GM21529 (cell line): ENCODE data around the gene HPCAL1.

Experiments
- ATAC-seq: cut with Tn5 transposase; IDR thresholded peaks from one replicate; pipeline ENCODE4 v1.9.1; 2021; ENCODE audit not compliant: unreplicated experiment

The HPCAL1 gene

GRCh38 chr2:10269291-10269690, 33.4 kb upstream of the HPCAL1 start:
- ATAC-seq: no peak

- ATAC-seq: no peak
These were observed 32.7 kb upstream of the HPCAL1 start for GRCh38 chr2:10269711-10270610.

DNA sequence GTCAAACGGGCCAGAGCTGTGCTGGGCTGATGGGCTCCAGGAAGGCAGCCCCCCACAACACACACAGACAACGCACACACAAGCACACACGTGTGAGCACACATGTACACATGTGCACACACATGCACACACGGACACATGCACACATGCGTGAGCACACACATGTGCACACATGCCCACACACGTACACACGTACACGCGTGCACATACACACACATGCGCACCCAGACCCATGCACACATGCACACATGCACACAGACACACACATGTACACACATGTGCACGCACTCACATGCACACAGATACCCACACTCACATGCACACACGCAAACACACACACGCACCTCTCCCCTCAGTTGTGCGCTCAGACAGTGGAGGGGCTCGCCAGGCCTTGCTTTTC, 31.2 kb upstream of the HPCAL1 start:
- no peak for ATAC-seq

- no peak for ATAC-seq
These were observed 30.8 kb upstream of the HPCAL1 start for GRCh38 chr2:10271946-10272345.

GRCh38 chr2:10272464-10272863, 30.2 kb upstream of the HPCAL1 start:
- no peak for ATAC-seq

DNA sequence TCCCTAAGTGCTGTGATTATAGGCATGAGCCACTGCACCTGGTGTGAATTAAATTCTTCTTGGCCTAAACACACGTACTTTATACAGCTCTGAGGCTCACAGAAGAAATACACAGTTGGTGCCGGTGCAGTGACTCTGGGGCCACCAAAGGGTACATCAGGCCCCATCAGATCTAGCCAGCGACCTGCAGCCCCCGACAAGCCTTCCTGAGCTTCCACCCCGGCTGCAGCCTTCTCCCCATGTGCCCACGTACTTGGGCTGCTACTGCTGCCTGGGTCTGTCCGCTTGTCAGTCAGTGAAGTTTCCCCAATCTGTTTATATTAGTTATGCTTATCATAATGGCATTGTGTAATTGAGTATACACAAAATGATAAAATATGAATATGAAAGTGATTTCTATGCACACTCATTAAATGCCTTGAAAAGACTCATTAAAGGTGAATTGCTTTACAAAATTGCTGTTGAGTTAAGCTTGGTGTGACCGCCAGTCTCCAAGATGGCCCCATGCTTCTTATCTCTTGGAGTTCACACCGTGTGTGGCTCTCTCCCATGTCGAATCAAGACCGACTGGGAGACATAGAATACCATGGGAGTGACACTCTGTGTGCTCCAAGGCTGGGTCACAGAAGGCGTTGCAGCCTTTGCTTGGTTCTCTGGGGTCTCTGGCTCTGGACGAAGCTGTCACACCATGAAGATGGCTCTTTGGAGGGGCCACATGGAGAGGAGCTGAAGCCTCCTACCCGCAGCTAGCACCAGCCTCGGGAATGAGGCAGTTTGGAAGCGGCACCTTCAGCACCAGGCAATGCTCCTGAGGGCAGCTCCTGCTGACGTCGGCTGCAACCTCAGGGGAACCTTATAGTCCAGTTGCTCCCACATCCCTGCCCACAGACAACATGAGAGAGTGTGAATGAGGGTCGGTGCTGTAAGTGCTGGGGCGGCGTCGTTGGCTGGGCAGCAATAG, 29.2 kb upstream of the HPCAL1 start:
- no peak for ATAC-seq

GRCh38 chr2:10274376-10274775, 28.3 kb upstream of the HPCAL1 start:
- ATAC-seq: no peak

GRCh38 chr2:10274983-10275802, 27.5 kb upstream of the HPCAL1 start:
- no peak for ATAC-seq

GRCh38 chr2:10276481-10277292, 26.0 kb upstream of the HPCAL1 start:
- no peak for ATAC-seq

DNA sequence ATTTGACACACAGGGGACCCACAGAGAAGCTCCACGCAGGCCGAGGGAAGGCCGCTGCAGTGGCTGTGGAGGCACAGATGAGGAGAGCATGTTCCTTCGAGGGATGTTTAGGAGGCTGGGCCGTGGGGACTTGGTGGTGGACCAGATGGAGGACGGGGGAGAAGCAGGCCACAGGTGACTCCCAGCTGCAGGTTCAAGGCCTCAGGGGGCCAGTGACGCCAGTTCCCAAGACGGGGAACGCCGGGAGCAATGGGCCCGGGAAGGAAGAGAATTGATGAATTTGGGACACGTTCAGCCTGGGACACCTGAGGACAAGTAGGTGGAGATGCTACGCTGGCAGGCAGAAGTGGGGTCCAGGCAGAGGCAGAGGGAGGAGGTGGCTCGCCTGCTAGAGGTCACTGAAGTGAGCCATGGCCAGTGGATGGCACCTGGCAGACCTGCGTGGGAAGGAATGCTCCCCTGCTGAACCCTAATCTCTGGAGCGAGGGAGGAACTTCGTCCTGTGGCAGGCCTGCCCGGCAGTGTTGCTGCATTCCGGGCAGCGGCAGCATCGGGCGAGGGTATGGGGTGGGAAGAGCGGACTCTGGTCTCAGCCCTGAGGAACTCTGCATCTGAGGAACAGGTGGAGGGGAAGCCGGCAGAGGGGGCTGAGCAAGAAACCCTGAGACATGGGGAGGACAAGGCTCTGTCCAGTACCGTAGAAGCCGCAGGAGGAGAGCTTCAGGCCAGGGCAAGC, 25.2 kb upstream of the HPCAL1 start:
- ATAC-seq: no peak

DNA sequence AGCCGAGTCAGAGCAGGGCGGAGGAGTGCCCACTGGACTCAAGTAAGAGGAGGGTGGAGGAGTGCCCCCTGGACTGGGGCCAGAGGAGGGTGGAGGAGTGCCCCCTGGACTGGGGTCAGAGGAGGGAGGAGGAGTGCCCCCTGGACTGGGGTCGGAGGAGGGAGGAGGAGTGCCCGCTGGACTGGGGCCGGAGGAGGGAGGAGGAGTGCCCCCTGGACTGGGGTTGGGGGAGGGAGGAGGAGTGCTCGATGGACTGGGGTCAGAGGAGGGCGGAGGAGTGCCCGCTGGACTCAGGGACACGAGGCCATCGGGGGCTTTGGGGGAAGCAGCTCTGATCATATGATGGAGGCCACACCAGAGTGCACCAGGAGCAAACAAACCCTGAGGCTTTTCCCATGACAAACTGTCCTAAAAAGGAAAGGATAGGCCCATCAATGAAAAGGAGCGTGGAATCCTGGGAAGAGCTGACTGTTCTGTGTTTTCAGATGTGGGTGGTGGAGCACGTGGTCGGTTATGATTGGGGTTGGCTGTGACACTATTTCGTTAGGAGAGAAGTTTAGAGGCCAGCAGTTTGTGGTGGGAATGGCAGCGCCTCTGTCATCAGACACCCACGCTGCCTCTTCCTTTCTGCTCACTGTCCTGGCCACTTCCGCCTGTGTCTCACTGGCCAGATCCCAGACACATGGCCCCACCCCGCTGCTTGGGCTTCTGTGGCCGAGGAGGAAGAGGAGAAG, 24.5 kb upstream of the HPCAL1 start:
- no peak for ATAC-seq

DNA sequence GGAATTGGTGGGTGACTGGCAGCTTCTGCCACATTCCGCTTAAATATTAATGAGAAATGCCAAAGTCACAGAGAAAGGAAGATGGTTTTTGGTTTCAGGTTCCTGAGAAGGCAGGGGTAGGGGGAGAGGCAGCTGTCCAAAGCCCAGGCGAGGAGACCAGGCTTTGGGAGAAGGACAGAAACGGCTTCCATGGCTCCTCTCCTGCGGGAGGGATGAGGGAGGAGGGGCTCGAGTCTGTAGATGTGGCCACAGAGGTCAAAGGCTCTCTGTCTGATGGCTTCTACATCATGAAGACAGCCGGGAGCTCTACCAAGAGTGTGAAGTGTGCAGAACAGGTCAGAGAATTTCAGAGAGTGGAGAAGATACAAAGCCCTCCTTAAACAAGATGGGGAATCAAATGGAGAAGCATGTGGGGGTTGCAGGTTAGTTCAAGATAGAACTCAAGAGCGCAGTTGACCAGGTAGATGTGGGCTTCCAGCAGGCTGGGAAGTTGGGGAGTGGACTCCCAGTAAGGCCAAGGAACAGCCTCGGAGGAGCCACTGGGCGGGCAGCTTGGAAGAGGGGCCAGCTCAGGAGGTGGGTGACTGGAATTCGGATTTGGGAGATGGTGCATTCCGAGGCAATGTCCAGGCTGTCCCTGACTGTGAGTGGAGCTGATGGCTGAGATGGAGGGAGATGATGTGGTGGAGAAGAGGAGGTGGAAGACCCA, 23.8 kb upstream of the HPCAL1 start:
- no peak for ATAC-seq

- ATAC-seq: no peak
These were observed 23.2 kb upstream of the HPCAL1 start for GRCh38 chr2:10279472-10279870.

DNA sequence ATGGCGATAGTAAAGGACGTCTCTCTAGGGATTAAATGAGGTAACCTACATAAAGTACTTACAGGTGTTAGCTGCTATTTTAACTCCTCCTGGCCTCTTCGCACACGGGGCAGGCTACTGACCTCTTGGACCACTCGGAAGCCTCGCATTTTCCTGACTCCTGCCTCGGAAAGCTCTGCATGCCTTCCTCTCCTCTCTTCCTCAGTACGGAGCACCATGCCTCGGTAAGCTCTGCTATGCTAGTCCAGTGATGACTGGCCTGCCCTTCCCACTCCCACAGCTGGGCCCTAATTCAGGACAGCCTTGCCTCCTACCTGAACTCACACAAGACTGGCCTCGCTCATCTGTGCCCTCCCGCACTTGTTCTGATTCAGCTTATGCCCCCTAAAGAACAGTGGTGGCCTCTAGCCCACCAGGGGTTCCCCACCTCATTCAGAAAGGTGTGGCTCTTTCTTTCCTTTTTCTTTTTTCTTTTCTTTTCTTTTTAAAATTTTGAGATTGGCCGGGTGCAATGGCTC, 22.7 kb upstream of the HPCAL1 start:
- ATAC-seq: no peak

DNA sequence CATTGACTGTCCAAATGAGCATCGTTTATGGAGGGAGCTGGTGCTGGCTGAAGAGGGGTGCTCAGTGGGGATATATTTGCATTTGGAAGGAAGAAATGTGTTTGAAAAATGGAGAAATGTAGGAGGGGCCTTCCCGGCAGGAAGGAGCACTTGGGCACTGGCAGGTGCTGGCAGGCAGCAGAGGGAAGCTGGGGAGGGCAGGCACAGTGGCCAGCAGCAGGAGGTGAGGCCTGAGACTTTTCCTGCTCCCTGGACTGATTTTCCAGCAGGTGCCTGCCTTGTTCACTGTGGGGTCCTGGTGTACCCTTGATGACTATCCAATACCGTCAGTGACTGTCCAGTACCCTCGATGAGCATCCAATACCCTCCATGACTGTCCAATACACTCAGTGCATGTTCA, 20.8 kb upstream of the HPCAL1 start:
- ATAC-seq: no peak

DNA sequence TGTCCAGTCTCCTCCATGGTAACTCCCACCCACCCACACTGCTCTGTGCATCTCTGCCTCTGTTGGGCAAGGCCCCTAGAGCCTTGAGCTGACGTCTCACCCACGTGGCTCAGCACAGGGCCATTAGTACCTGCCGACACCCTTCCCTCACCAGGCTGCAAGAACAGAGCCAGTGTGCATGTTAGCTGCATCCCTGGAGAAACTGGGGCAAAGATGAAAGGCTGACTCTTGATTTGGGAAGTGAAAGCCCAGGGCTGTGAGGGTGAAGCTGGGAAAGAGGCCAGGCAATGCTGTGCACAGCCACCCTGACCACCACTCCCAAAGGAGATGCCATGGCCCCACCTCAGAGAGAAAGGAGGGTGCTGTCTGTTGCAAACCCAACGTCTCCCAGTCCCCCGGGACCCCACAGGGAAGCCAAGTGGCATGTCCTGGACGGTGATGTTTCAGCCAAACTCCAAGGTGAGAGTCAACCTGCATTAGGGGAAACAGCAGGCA, 20.0 kb upstream of the HPCAL1 start:
- no peak for ATAC-seq

GRCh38 chr2:10283106-10284062, 19.3 kb upstream of the HPCAL1 start:
- no peak for ATAC-seq
